ENCODE results near the gene TTN. TPM values are rescaled to one million over a fixed set of nuclear protein-coding genes. Genes with fewer than 3 reads are reported as not detected.

TTN gene
- 0.02 TPM in 1 of 2 replicates, not detected in the other for total RNA-seq (2014; rRNA removed; shearing (Covaris generic))

DNA sequence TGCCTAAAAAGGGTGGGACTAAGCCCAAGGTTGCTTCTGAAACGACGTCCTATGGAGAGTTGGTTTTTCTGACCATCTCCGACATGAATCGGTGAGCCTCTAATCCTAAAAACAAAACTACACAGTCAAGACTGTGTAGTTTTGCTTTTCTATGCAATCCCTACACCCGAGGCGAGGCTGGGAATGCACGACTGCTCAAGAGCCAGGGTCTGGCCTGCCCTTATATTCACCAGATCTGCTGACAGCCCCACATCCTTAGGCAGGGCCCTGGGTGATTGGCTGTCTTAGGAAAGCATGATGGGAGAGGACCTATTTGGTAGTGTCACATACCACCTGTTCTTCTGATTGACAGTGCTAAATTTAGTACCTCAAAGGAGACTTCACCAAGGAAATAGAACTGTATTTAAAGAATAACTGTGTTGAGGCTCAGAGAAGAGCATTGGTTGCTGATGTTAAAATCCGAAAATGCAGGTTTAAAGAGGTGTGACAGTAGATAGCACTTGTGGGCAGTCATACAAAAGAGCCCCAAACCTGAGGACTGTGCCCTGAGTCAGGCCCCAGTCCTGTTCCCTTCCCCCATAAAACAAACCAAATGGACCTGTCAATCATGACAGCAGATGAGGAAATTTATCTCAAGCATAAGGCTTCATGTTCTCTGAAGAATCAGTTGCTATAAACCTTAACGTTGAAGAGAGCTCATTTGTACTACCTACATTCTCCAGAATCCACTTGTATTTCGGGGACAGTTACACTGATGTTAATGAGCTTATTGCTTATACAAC is at the start of gene TTN:
TSS of gene TTN (minus strand) at position 197 of the 782 bp plus-strand sequence. CDS start 2,781 bp downstream, outside the sequence.
- DNase-seq (ENCODE audit: low spot score) = no peak

- no peak for DNase-seq (ENCODE audit: low spot score)
Measured at GRCh38 chr2:178855151-178855550, 47.9 kb upstream of the TTN start.

DNA sequence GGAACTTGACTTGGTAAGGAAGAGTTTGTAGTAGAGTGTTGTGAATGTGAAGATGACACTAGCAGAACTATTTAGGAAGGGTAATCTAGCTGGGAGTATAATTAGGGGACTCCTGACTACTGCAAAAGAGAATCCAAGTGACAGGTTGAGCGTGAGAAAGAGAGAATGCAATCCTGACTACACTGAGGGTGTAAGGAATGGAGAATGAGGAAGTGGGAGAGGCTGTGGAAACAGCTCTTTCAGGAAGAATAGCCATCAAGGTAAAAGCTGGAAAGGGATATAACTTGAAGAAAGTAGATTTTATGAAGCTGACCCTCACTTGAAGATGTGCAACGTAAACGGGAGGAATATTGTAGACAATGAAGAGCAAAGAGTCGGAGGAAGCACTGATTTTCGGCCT is 41.1 kb upstream of the TTN start:
- DNase-seq (ENCODE audit: low spot score) = no peak

DNA sequence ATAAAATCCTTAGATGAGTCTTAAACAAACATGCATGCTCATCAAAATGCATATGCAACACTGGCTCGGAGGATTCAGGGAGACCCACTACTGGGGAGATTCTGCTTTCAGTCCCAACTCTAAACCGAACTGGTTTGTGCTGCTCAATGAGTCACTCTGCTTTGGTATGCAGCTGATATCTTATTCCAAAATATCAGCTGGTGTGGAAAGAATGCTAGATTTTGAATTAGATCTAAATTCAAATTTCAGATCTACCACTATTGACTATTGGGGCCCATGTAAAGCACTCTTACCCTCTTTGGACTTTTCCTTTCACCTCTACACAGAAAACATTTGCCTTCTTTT is 39.2 kb upstream of the TTN start:
- no peak for DNase-seq (ENCODE audit: low spot score)

DNA sequence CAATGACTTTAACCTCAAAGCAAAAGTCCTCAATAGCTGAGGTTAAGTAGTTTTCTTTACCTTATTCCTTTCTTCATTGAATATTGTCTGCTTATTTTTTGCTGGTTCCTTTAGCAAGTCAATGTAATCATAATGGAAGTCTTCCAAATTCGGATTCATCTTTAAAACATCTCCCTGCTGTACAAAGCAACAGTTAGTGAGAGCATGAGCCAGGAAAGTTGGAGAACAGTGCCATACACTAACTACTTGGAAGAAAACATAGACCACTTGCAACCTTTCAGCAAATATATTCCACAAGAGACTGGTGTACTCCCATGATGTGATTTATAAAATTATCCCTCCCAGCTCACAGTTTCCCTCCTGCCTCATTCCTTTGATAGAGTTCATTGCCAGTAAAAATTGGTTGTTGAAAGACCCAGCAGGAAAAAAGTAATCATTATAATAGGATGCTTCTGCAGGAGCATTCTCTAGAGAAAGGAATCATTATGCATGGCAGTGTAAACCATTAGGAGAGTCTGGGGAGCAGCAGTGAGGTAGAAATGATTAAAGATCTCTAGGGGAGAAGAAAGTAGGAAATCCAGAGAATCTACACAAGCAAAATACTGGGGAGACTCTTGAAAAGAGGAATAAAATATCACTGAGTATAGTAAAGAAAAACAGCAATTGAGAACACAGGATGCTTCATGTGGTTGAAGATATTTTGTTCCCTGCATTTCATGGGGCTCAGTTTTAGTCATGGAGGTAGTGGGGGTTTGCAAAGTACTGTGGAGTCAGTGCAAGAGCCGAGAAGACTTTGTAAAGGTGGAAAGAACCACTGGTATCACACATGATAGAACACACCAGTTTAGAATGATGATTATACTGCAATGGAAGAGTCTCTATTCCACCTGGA is 38.6 kb upstream of the TTN start:
- no peak for DNase-seq (ENCODE audit: low spot score)

- DNase-seq (ENCODE audit: low spot score) = no peak
Measured at GRCh38 chr2:178844701-178845100, 37.5 kb upstream of the TTN start.

DNA sequence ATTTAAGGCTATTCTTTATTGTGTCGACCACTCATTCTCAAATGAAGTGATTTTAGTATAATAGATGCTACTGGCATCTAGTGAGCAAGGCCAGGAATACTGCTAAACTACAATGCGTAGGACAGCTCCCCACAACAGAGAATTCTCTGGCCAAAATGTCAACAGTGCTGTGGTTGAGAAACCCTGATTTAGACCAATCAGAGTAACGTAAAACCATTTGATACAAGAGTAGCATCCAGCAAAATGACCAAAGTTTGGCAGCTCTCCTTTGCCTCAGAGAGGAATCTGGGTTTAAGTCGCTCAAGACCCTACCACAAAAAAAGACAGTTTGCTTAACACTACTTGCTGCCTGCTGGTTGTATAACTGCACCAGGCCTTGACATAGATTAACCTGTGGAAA is 37.0 kb upstream of the TTN start:
- DNase-seq (ENCODE audit: low spot score) = no peak

DNA sequence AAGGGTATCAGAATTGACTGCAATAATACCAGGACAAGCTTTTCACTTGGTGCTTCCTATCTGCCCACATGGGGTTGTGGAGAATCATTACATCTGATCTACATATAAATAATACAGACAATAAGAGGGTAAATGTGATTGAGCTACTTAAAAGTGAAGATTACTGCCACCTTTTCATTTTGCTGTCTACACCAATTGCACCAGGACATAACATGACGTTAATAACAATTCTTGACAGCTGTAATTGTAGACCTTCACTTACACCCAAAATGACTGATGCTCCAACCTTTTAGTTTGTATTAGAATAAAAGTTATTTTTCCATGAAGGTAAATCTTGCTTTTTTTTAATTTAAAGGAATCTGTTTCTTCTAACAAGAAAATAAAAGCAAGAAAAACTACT is 36.5 kb upstream of the TTN start:
- no peak for DNase-seq (ENCODE audit: low spot score)

DNA sequence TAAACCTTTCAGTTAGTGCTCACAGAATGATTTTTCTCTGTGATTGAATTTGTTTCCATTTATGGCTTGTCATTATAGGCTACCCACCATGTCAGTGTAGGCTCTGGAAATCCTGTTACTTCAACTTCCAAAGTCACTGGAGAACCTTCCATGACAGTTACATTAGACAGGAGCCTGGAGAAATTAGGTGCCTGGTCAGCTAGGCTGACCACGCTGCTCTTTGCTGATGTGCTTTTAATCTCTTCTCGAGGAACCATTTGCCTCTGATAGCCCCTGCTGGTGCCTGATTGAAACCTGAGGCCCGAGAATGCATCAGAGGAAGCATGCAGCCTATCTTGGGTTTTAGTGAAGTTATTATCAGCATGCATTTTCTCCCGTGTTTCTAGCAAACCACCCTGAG is 29.6 kb upstream of the TTN start:
- no peak for DNase-seq (ENCODE audit: low spot score)

- no peak for DNase-seq (ENCODE audit: low spot score)
Measured at GRCh38 chr2:178834086-178834485, 26.9 kb upstream of the TTN start.

DNA sequence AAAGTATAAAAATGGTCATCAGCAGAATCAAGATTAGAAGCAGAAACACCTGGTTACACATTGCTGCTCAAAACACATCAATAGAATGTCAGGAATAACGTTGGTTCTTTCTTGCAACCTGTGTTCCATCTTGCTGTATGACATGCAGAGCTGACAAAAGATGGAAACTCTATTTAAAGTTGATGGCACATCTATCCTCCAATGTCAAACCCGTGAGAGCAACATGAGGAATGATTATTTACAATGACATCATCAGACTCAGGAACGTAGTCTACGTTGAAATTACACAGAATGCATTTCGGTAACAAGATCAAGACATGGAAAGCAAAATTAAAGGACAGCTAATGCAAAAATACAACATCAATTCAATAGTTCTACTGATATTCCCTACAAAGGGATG is 26.2 kb upstream of the TTN start:
- DNase-seq (ENCODE audit: low spot score) = no peak

DNA sequence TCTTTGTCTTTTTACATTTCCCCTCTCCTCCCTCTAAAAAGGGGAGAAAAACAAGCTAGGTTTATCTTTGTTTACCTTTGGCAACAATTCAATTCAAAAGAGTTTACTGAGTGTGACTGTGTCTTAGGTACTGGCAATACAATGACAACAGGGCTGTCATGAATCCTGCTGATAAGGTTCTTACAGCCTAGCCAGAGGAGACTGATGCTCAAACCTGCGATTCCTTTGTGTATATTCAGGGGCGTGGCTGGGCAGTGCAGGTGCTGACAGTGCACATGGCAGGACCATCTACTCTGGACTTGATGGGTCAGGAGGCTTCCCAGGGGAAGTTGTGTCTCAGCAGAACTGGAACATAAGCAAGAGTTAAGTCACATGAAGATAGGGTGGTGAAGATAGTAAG is 23.2 kb upstream of the TTN start:
- DNase-seq (ENCODE audit: low spot score) = no peak

DNA sequence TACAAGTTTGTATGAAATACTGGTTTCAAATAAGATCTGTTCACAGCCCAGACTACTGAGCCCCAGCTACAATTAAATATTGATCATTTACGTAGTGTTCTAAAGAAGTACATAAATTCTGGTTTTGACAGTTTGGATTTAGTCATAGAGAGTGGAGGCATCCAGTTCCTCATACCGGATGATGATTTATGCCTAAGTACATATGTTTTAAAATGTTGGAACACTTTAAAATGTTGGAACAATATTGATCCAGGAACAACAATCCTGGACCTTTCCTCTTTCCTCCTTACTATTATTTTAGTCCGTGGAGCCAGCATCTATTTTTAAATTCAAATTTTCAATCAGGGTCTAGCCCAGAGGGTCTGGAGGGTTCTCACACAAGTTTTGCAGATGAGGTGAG is 22.8 kb upstream of the TTN start:
- no peak for DNase-seq (ENCODE audit: low spot score)

GRCh38 chr2:178829299-178829960 is 22.2 kb upstream of the TTN start:
- peak; percentile 36 for DNase-seq (ENCODE audit: low spot score)

- no peak for DNase-seq (ENCODE audit: low spot score)
Measured at GRCh38 chr2:178828486-178828881, 21.3 kb upstream of the TTN start.

DNA sequence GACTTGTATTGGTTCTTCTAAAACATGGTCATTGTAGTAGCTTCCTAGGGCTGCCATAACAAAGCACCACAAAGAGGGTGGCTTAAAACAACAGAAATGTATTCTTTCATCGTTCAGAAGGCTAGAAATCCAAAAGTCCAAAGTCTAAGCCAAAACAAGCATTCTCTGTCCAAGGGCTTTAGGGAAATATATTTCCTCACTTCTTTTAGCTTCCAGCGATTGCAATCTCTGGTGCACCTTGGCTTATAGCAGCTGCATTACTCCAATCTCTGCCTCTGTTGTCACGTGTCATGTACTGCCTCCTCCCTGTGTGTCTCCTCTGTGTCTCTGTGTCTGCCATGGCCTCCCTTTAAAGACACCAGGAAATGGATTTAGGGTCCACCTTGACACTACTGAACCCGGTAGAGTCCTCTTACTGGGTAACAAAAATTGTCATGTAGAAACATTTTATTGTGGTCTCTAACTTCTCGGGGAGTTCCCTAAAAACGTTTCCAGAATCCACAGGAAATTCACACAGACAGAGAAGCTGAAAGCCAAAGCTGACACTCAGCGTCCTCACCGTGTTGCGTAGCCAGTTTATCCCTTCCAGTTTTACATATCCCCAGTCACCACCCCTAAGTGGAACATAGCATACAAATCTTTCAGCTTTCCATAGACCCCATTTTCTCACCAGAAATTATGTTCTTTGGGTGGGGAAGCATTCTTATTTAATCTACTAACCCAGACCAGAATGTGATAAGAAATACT is 20.7 kb upstream of the TTN start:
- DNase-seq (ENCODE audit: low spot score) = no peak

DNA sequence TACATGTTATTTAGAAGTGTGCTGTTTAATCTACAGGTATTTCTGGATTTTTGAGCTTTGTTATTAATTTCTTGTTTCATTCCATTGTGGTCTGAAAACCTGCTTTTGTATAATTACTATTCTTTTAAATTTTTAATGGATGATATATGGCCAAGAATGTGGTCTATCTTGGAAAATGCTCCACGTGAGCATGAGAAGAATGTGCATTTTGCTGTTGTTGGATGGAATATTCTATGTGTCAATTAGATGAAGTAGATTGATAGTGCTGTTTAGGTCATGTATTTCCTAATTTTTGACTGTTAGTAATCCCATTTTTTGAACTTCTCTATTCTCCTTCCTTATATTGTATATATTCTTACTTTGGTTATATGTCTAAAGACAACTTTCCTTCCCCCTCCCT is 19.9 kb upstream of the TTN start:
- DNase-seq (ENCODE audit: low spot score) = no peak

- peak; percentile 64 for DNase-seq (ENCODE audit: low spot score)
Measured at GRCh38 chr2:178825183-178825582, 18.0 kb upstream of the TTN start.

DNA sequence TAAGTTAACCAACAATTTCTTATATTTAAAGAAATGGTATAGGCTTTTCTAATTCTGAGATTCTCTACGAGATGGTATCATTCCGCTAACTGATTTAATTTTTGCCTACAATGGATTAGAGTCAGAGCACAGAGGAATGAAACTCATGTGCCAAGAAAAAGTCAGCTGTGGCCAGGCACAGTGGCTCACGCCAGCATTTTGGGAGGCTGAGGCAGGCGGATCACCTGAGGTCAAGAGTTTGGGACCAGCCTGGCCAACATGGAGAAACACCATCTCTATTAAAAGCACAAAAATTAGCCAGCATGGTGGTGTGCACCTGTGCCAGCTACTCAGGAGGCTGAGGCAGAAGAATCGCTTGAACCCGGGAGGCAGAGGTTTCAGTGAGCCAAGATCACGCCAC is 17.0 kb upstream of the TTN start:
- DNase-seq (ENCODE audit: low spot score) = no peak

GRCh38 chr2:178819992-178820391 is 12.8 kb upstream of the TTN start:
- no peak for DNase-seq (ENCODE audit: low spot score)

DNA sequence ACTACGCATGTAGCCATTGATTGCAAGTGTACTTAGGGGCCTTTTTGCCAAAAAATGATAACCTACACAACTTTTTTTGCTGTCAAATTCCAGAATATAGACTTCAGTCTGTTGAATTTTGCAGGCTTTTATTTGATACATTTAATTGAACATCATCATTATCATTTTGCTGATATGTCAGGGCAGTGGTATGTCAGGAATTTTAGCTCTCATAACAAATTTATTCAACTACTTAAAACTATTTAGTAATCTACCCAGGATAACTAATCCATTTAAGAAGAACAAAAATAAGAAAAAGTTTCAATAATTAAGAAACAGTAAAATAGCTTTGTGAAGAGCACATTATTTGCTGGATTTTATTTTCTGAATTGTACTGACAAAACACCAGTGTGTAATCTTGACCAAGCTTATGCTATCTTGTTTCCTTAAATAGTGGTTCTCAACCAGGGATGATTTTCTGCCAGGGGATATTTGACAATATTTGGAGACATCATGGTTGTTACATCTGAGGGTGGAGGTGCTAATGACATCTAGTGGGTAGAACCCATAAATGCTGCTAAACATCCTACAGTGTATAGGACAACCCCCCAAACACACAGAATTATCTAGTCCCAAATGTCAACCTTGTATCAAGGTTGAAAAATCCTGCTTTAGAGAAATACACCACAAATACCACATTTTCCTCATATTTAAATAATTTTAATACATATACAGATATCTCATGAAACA is 12.1 kb upstream of the TTN start:
- DNase-seq (ENCODE audit: low spot score) = no peak
